K562 (cell line): ENCODE results near the gene MSMO1. TPM values are rescaled to one million over a fixed set of nuclear protein-coding genes. Genes with fewer than 3 reads are reported as not detected.

Source experiments
- microRNA counts: library from miRNA; unstranded; fragments of <30 nt; microRNA quantifications from one replicate; lab custom pipeline; 2016
- microRNA-seq: library from miRNA; unstranded; fragments of <30 nt; microRNA quantifications from one replicate; pipeline ENCODE4, GENCODE V29; 2018; ENCODE audit warnings: borderline microRNAs expressed
- polyA plus RNA-seq, 8 experiments: library from polyadenylated mRNA; depleted of rRNA in 4 of 8; stranded (reverse) in 5 of 8; unstranded in 3 of 8; fragments of >200 nt; fragmentation: Nextera tagmentation in 2 of 8; fragmentation: Illumina TruSeq in 1 of 8; extraction: Ambion mirVana in 2 of 8; extraction: Trizol in 1 of 8; gene quantifications; 2 replicates each; pipeline versions ENCODE4 v1.2.1 to v1.2.3, GENCODE V29; 2011 to 2014; ENCODE audit warnings: inconsistent platforms in 1 of 8, missing spikeins in 1 of 8
- small RNA-seq: library from RNA; depleted of rRNA; stranded (forward); fragments of <200 nt; gene quantifications from one replicate; pipeline ENCODE3, GENCODE V24; 2014
- total RNA-seq, 7 experiments: library from RNA; depleted of rRNA in 6 of 7; stranded (reverse); fragments of >200 nt in 6 of 7; fragmentation: Illumina TruSeq in 2 of 7; extraction: Trizol in 2 of 7; gene quantifications; 2 replicates each; pipeline versions ENCODE4 v1.2.1 to v1.2.3, GENCODE V29; 2011 to 2021; ENCODE audit warnings: low replicate concordance in 1 of 7

Gene MSMO1
- total and polyA plus RNA-seq, 9 of the 15 experiments (the other 6 are each of a cell fraction or from before 2014, with no cell fraction given): 32.0 to 172 (median 63.5) TPM

MicroRNAs within 50 kb of the gene (microRNA counts, 767-probe panel; counts per million panel counts)
- microRNA hsa-miR-578 (lab: Ali Mortazavi, UCI): 1,779 counts per million, percentile 46 among the panel's probes with 10 or more counts

Small RNAs within 50 kb of the gene (microRNA-seq; reads per million reads assigned to microRNA genes)
- not detected for gene MIR578

Small RNAs within 50 kb of the gene (small RNA-seq; reads per million reads assigned to genes)
- not detected for gene MIR578

Other genes with a start within 250 kb of the MSMO1 start
- gene TMEM192, start 214.8 kb upstream of the MSMO1 start, total RNA-seq (2014; rRNA removed): 7.9 and 13.7 TPM in 2 replicates
- gene TMEM192, start 214.8 kb upstream of the MSMO1 start, total RNA-seq (2014; rRNA removed; fragmentation: Illumina TruSeq; extraction: Trizol): 19.5 and 19.9 TPM in 2 replicates
- 20.0 and 20.6 TPM in 2 replicates for gene TMEM192, start 214.8 kb upstream of the MSMO1 start, total RNA-seq (2015; rRNA removed; fragmentation: Illumina TruSeq; extraction: Trizol)
- gene TMEM192, start 214.8 kb upstream of the MSMO1 start, total RNA-seq (2021): 13.2 and 15.2 TPM in 2 replicates
- 20.8 and 28.5 TPM in 2 replicates for gene TMEM192, start 214.8 kb upstream of the MSMO1 start, polyA plus RNA-seq (2011; rRNA removed)
- gene TMEM192, start 214.8 kb upstream of the MSMO1 start, polyA plus RNA-seq (2014; fragmentation: Illumina TruSeq; extraction: Trizol): 24.1 and 25.5 TPM in 2 replicates
- 1 to 10 TPM; 4.4 to 4.5 TPM for gene TMEM192, start 214.8 kb upstream of the MSMO1 start, polyA plus RNA-seq (2014; fragmentation: Nextera tagmentation; extraction: Ambion mirVana)
- 13.3 TPM in 2 replicates for gene TMEM192, start 214.8 kb upstream of the MSMO1 start, polyA plus RNA-seq (2014; rRNA removed)
- 6.4 and 7.0 TPM in 2 replicates for gene KLHL2, start 120.1 kb upstream of the MSMO1 start, total RNA-seq (2014; rRNA removed)
- gene KLHL2, start 120.1 kb upstream of the MSMO1 start, total RNA-seq (2014; rRNA removed; fragmentation: Illumina TruSeq; extraction: Trizol): 6.4 and 7.5 TPM in 2 replicates
- 5.9 and 6.1 TPM in 2 replicates for gene KLHL2, start 120.1 kb upstream of the MSMO1 start, total RNA-seq (2015; rRNA removed; fragmentation: Illumina TruSeq; extraction: Trizol)
- 4.9 and 5.5 TPM in 2 replicates for gene KLHL2, start 120.1 kb upstream of the MSMO1 start, total RNA-seq (2021)
- 9.8 and 11.3 TPM in 2 replicates for gene KLHL2, start 120.1 kb upstream of the MSMO1 start, polyA plus RNA-seq (2011; rRNA removed)
- gene KLHL2, start 120.1 kb upstream of the MSMO1 start, polyA plus RNA-seq (2014; fragmentation: Illumina TruSeq; extraction: Trizol): 4.8 and 5.6 TPM in 2 replicates
- gene KLHL2, start 120.1 kb upstream of the MSMO1 start, polyA plus RNA-seq (2014; fragmentation: Nextera tagmentation; extraction: Ambion mirVana): 1 to 10 TPM; 2.5 to 3.5 TPM
- gene KLHL2, start 120.1 kb upstream of the MSMO1 start, polyA plus RNA-seq (2014; rRNA removed): 7.9 and 8.2 TPM in 2 replicates
- gene CPE, start 51.3 kb downstream of the MSMO1 start, total RNA-seq (2014; rRNA removed): not detected in 2 replicates
- not detected in 2 replicates for gene CPE, start 51.3 kb downstream of the MSMO1 start, total RNA-seq (2014; rRNA removed; fragmentation: Illumina TruSeq; extraction: Trizol)
- not detected in 2 replicates for gene CPE, start 51.3 kb downstream of the MSMO1 start, total RNA-seq (2015; rRNA removed; fragmentation: Illumina TruSeq; extraction: Trizol)
- 0.16 and 0.22 TPM in 2 replicates for gene CPE, start 51.3 kb downstream of the MSMO1 start, total RNA-seq (2021)
- 0.06 and 0.09 TPM in 2 replicates for gene CPE, start 51.3 kb downstream of the MSMO1 start, polyA plus RNA-seq (2011; rRNA removed)
- 0.04 TPM in 1 of 2 replicates, not detected in the other for gene CPE, start 51.3 kb downstream of the MSMO1 start, polyA plus RNA-seq (2014; fragmentation: Illumina TruSeq; extraction: Trizol)
- under 1 TPM in 1 of 2 experiments, not detected in 1; 0.04 TPM for gene CPE, start 51.3 kb downstream of the MSMO1 start, polyA plus RNA-seq (2014; fragmentation: Nextera tagmentation; extraction: Ambion mirVana)
- gene CPE, start 51.3 kb downstream of the MSMO1 start, polyA plus RNA-seq (2014; rRNA removed): 0.11 TPM in 1 of 2 replicates, not detected in the other